AG09309 (cell line): Measurements from ENCODE around the gene ZBTB16.

Experiments
- DNase-seq: peaks from one replicate; pipeline ENCODE4 v3.0.0-alpha.2; 2010; ENCODE audit warnings: low read depth
- H3K4me3 ChIP-seq: 2 replicates; pipeline ENCODE4 v1.5.1; 2011; ENCODE audit warnings: mild to moderate bottlenecking, low read depth, low read length, moderate library complexity; ENCODE audit not compliant: control insufficient read depth
- CTCF ChIP-seq: IDR thresholded peaks from 2 replicates; pipeline ENCODE4 v1.5.1; 2011; ENCODE audit warnings: mild to moderate bottlenecking, low read depth, low read length, inconsistent platforms; ENCODE audit not compliant: insufficient read depth, control insufficient read depth; ENCODE audit errors: missing control alignments

The ZBTB16 gene

GRCh38 chr11:114181752-114182151 is 122.2 kb downstream of the ZBTB16 start:
- no peak overlapping the region for H3K4me3 ChIP-seq
- DNase-seq: no peak
- TF ChIP-seq CTCF: no peak

GRCh38 chr11:114182471-114183043 is 123.0 kb downstream of the ZBTB16 start:
- TF ChIP-seq CTCF: no peak

GRCh38 chr11:114183044-114183511 is 123.6 kb downstream of the ZBTB16 start:
- H3K4me3 ChIP-seq: no peak overlapping the region
- no peak for TF ChIP-seq CTCF
- no peak for DNase-seq

More at GRCh38 chr11:114182471-114183043, 123.0 kb downstream of the ZBTB16 start:
- DNase-seq: no peak
- H3K4me3 ChIP-seq: no peak overlapping the region

- H3K4me3 ChIP-seq: no peak overlapping the region
- DNase-seq: no peak
- TF ChIP-seq CTCF: no peak
Observed at GRCh38 chr11:114185436-114185835, 125.9 kb downstream of the ZBTB16 start.

- no peak overlapping the region for H3K4me3 ChIP-seq
- TF ChIP-seq CTCF: no peak
- no peak for DNase-seq
Observed at GRCh38 chr11:114187173-114187572, 127.7 kb downstream of the ZBTB16 start.

- no peak for TF ChIP-seq CTCF
- DNase-seq: no peak
- no peak overlapping the region for H3K4me3 ChIP-seq
Observed at GRCh38 chr11:114188851-114189570, 129.5 kb downstream of the ZBTB16 start.
